T47D (cell line): ENCODE results near the gene ARL8A.
"Not testable (repeated sequence)": the region's sequence is repeated elsewhere in the genome, so short reads cannot be mapped to it uniquely, and the experiment has no call there.

Source experiments
- DNase-seq, 2 experiments: peaks; one replicate each; pipeline versions ENCODE4 v3.0.0 to v3.0.0-alpha.2; 2011 to 2012; ENCODE audit warnings: low read depth in 1 of 2, low spot score in 1 of 2
- JUND ChIP-seq: IDR thresholded peaks from 2 replicates; pipeline ENCODE4 v1.6.1; 2012; ENCODE audit warnings: low read depth
- in situ Hi-C: cut with HindIII; loops from 2 replicates; pipeline ENCODE4 v1.10.0; 2016; ENCODE audit warnings: low sequenced_read_pairs, low pct_unique_long_range_greater_than_20kb

Gene ARL8A

DNA sequence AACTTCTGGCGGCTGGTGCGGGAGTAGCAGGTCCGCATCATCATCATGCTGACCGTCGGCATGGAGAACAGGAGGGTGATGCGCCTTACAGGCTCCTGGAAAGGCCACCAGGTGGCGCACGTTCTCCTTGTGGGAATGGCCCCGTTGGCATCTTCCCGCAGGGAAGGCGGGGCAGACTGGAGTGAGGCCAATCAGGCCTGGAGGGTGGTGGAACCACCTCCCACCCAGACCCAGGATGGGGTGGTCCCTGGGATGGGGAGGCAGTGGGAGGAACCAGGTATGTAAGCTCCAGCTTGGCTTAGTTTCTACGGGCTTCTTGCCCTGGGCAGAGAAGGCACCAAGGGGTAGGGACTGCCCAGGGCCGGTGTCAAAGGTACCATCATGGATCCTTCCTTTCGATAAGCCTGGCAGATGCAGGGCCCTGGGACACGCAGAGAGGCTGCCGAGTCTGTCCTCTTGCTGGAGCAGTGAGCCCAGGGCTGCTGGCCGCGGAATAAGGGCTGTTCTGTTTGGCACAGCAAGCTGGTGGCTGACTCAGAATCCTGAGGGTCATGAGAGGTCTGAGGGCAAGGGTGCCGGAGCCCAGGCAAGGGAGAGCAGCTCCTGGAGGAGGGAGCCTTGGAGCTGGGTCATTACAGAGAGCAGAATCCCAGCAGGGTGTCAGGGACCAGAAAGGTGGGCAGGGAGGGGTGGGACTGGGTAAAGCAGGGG is 40.4 kb upstream of the ARL8A start:
- in situ Hi-C loops, result no loop called here
- no peak for TF ChIP-seq JUND
- DNase-seq, result peak; percentile 92 to 93

DNA sequence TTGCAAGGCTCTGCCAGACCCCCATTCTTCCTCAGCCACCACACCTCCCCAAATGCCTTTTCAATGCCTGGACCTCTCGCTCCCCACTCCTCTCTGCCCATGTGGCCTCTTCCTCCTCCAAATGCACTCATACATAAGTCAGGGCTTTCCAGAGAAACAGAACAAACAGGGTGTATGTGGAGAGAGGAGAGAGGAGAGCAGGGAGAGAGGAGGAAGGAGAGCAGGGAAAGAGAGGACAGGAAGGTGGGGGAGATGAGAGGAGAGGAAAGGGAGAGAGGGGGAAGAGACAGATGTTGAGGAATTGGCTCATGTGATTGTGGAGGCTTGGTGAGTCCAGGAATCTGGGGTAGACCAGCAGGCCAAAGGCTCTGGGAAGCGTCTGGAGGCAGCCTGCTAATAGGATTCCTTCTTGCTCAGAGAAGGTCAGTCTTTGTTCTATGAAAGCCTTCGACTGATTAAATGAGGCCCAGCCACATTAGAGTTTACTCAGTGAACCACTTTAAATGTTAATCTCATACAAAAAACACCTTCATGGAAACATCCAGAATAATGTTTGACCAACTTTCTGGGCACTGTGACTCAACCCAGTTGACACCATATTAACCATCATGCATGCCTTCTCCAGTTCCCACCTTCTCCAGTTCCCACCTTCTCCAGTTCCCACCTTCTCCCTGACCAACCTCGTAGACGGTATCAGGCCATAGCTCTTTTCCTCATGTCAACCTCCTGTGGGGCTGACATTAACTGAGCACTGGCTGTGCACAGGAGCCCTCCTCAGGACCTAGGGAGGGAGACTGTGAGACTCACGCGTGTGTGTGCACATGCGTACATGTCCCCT is 37.7 kb upstream of the ARL8A start:
- no peak for DNase-seq
- in situ Hi-C loops, result no loop called here
- no peak for TF ChIP-seq JUND

DNA sequence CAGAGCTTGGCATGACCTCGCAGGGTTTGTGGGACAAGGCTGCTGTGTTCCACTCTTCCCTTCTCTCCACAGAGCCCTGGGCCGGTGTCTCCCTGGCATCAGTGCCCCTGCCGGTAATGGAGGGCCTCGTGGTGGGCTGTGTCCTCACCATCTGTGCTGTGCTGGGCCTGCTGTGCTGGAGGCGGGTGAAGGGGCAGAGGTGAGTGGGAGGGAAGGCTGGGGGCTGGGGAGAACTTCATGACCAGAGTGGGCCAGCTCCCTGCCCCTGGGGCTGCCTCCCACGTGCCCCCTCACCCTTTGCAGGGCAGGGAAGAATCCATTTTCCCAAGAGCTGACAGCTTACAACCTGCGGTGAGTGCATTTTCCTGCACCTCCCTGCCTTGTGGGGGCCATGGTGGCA is 37.0 kb upstream of the ARL8A start:
- in situ Hi-C loops, result no loop called here
- no peak for DNase-seq
- TF ChIP-seq JUND, result no peak

DNA sequence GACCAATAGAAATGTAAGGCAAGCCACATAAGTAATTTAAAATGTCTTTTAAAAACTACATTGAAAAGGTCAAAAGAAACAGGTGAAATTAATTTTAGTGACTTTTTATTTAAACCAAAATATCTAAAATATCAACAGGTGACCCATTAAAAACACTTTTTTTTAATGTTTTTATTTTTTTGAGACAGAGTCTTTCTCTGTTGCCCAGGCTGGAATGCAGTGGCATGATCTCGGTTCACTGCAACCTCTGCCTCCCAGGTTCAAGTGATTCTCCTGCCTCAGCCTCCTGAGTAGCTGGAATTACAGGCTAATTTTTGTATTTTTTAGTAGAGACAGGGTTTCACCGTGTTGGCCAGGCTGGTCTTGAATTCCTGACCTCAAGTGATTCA is 36.2 kb upstream of the ARL8A start:
- in situ Hi-C loops, DNase-seq: not testable (repeated sequence)

DNA sequence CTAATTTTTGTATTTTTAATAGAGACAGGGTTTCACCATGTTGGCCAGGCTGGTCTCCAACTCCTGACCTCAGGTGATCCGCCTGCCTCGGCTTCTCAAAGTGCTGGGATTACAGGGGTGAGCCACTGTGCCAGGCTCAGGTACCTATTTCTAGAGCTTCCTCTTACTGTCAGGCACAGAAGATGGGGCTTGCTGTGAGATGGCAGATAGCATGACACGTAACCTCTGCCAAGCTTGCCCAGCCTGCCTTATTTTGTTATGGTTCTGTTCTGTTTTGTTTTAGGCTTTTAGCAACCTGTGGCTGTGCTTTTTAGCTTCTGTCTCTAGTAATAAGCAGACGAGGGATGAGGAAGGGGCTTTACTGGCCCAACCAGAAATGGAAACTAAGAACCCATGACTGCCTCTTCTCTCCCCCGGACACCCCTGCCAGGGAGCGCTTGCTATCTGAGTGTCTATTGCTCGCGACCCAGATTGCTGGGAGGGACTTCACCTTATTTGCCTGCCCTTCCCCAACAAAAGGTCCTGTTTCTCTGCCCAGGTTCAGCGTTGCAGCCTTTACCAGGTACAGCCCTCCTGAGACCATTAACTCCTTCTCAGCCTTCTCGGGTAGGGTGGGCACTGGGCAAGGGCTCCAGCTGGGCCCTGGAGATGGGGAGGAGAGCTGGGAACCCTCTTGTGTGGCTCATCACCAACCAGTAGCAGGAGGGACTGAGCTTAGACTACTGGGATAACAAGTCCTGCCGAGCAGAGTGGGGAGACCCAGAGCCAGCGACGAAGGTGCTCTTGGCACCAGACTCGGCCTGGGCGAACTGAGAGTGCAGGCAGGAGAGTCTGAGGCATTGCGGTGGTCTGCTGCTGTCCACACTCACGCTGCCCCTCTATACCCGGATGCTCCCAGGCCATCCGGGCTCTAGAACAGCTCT is 35.6 kb upstream of the ARL8A start:
- no peak for DNase-seq
- in situ Hi-C loops, result no loop called here
- TF ChIP-seq JUND, result no peak

DNA sequence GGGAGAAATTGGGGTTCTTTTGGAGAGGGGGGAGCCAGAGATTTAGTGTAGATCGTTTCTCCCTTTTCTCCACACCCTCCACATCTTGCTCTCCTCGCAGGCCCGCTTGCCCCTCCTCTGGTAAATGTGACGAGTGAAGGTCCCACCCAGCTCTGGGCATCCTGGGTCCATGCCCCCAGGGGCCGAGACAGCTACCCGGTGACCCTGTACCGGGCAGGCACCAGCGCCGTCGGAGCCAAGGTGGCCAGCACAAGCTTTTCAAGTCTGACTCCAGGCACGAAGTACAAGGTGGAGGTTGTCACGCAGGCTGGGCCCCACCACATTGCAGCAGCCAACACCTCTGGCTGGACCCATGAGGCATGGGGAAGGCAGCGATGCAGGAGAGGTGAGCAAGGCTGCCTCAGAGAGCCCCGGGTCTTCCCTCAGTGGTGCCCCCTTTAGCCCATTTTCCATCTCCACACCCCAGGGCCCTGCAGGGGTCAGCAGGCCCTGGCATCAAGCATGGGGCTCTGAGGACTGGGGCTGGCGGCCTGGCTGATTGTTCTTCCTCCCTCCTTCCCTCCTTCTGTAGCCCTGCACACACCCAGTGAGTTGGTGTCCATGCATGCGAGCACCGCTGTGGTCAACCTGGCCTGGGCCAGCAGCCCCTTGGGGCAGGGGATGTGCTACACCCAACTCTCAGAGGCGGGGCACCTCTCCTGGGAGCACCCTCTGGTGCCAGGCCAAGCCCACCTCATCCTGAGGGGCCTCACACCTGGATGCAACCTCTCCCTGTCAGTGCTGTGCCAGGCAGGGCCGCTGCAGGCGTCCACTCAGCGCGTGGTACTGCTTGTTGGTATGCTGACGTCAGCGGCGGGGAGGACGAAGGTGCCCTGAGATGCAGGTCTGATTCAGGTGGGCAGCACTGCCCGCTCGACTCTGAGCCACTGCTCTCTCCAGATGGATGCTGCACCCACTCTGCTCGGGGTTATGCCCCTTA is 32.7 kb upstream of the ARL8A start:
- no peak for DNase-seq
- in situ Hi-C loops, result no loop called here
- no peak for TF ChIP-seq JUND

DNA sequence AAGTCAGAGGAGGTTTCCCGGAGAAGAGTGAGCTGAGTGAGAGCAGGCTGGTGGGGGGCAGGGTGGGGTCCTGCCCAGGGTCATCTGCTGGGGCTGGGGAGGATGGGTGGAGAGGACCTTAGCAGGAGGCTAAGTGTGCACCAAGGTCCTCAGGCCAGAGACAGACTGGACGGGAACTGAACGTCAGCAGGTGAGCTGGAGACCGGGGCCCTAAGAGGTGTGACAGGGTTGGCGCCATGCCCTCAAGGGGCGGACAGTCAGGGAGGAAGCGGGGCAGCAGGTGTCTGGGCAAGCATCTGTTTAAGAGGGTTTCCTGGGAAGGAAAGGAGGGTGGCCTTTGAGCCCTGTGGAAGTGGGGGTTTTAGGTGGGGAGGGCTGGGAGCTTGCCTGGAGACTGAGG is 29.5 kb upstream of the ARL8A start:
- in situ Hi-C loops, result no loop called here
- no peak for TF ChIP-seq JUND
- DNase-seq, result no peak

DNA sequence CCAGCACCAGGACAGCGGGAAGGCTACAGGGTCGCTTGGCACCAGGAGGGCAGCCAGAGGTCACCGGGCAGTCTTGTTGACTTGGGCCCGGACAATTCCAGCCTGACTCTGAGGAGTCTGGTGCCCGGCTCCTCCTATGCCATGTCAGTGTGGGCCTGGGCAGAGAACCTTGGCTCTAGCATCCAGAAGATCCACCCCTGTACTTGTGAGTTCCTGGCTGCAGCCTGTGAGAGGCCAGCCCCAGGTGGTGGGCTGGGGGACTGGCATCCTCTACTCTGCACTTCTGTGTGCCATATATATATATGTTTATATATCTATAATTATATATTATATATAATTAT is 27.4 kb upstream of the ARL8A start:
- no peak for TF ChIP-seq JUND

DNA sequence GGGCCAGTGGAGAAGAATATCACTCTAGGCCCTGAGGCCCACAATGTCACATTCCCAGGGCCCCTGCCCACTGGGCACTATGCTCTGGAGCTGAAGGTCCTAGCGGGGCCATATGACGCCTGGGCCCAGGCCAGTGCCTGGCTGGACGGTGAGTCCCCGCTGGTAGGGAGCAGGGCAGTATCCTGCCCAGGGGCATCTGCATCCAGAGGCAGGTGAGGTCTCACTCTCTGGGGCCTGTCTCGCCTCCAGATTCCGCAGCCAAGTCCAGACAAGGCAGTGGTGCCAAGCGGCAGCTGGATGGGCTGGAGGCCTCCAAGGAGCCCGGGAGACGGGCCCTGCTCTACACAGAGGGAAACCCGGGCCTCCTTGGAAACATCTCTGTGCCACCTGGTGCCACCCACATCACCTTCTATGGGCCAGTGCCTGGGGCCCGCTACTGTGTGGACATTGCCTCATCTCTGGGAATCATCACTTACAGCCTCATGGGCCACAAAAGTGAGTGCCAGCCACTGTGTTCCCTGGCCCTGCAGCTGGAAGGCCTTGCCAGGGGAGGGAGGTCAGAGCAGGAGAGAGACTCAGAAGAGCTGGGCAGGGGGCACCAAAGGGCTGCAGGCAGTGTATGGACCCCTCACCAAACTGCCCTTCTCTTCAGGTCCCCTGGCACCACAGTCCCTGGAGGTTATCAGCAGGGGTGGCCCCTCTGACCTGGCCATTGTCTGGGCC is 26.9 kb upstream of the ARL8A start:
- no peak for TF ChIP-seq JUND
- in situ Hi-C loops, result no loop called here
- DNase-seq, result no peak

More for the DNA sequence above, 27.4 kb upstream of the ARL8A start:
- DNase-seq, result no peak
- in situ Hi-C loops, result no loop called here

DNA sequence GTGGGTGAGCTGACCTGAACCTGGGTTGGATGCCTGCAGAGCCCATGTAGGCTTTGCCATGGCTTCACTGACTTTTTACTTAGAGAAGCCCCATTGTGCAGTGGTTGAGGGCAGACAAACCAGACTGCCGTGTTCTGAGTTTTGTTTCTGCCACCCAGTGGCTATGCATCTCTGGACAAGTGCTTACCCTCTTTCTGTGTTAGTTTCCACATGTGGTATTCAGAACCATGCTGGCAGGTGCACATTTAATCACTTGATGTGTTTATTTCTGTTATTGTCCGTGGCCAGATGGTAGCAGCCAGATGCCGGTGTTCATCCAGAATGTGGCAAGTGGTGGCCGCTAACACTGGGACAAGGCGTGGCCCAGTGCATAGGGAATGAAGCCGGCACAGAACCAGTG is 26.2 kb upstream of the ARL8A start:
- TF ChIP-seq JUND, result no peak
- DNase-seq, result peak in 1 of 2 experiments; percentile 35
- in situ Hi-C loops, result no loop called here

DNA sequence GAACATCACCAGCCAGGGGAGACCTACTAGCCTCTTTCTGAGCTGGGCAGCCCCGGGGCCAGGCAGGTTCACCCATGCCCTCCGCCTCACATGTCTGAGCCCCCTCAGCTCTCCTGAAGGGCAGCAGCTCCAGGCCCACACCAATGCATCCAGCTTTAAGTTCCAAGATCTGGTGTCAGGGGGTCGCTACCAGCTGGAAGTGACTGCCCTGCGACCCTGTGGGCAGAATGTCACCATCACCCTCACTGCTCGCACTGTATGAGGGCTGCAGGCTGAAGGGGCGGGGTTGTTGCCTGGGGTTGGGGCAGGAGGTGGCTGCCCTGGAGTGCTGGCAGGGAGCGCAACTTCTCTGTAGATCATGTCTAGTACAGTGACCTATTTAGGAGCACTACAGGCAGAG is 24.3 kb upstream of the ARL8A start:
- in situ Hi-C loops, result no loop called here
- DNase-seq, result no peak
- no peak for TF ChIP-seq JUND
